Mesodermal cell (in vitro differentiated cells): ENCODE data around the gene CRTAP.
"Not testable (repeated sequence)": the region's sequence is repeated elsewhere in the genome, so short reads cannot be mapped to it uniquely, and the experiment has no call there.

Source experiments
- H3K27ac ChIP-seq: 2 replicates; pipeline ENCODE4 v1.7.0; 2013; ENCODE audit warnings: mild to moderate bottlenecking, low read depth, low read length, moderate library complexity; ENCODE audit not compliant: severe bottlenecking
- H3K36me3 ChIP-seq: 2 replicates; pipeline ENCODE4 v1.7.1; 2013; ENCODE audit warnings: mild to moderate bottlenecking, low read length, moderate library complexity; ENCODE audit not compliant: control insufficient read depth, insufficient read depth
- H3K4me1 ChIP-seq: one replicate; pipeline ENCODE4 v1.7.1; 2013; ENCODE audit warnings: mild to moderate bottlenecking, low read length; ENCODE audit not compliant: insufficient read depth, control insufficient read depth, poor library complexity, severe bottlenecking
- H3K4me3 ChIP-seq: 2 replicates; pipeline ENCODE4 v1.7.0; 2013; ENCODE audit warnings: low read length, control low read depth, mild to moderate bottlenecking; ENCODE audit not compliant: insufficient read depth, poor library complexity, severe bottlenecking; ENCODE audit errors: extremely low read depth
- H3K9me3 ChIP-seq: 2 replicates; pipeline ENCODE4 v1.7.1; 2013; ENCODE audit warnings: mild to moderate bottlenecking, low read length, moderate library complexity; ENCODE audit not compliant: control insufficient read depth
- WGBS, 2 experiments: methylation state at CpG; one replicate each; pipeline ENCODE4 v1.1.5; 2013; ENCODE audit warnings: missing lambda C conversion rate in 2 of 2; ENCODE audit not compliant: insufficient coverage in 2 of 2; 5-methylcytosine and 5-hydroxymethylcytosine counted together

CRTAP gene

GRCh38 chr3:33174095-33174494 lies 60.3 kb downstream of the CRTAP start:
- H3K27ac ChIP-seq = no peak overlapping the region
- no peaks in the 10 kb centered on the region for H3K36me3 ChIP-seq
- no peaks in the 10 kb centered on the region for H3K4me1 ChIP-seq
- no peak overlapping the region for H3K4me3 ChIP-seq
- WGBS, 2 experiments = 100% methylated on average over 1 of the region's 4 CpGs; no CpG with 5 or more reads in 1 of the 2 experiments
- H3K9me3 ChIP-seq = no peaks in the 10 kb centered on the region

- no peak overlapping the region for H3K4me3 ChIP-seq
- no peaks in the 10 kb centered on the region for H3K4me1 ChIP-seq
- H3K27ac ChIP-seq = no peak overlapping the region
- H3K9me3 ChIP-seq = no peaks in the 10 kb centered on the region
- WGBS, 2 experiments = 85 to 88% methylated on average over 16 of the region's 19 CpGs
- no peaks in the 10 kb centered on the region for H3K36me3 ChIP-seq
Measured at GRCh38 chr3:33174711-33175414, 61.0 kb downstream of the CRTAP start.

- no peaks in the 10 kb centered on the region for H3K9me3 ChIP-seq
Measured at GRCh38 chr3:33179132-33179531, 65.3 kb downstream of the CRTAP start.

GRCh38 chr3:33181229-33181628 lies 67.4 kb downstream of the CRTAP start:
- Histone ChIP-seq H3K36me3 (no peaks in the 10 kb centered on the region), H3K4me1 (no peaks in the 10 kb centered on the region), H3K4me3 (no peak overlapping the region), H3K27ac (no peak overlapping the region), H3K9me3 (no peaks in the 10 kb centered on the region)
- 73 to 90% methylated on average over 2 of the region's 5 CpGs for whole genome bisulfite sequencing, 2 experiments

More at GRCh38 chr3:33179132-33179531, 65.3 kb downstream of the CRTAP start:
- 83 to 100% methylated on average over 1 of the region's 1 CpG for WGBS, 2 experiments
- Histone ChIP-seq H3K36me3 (no peaks in the 10 kb centered on the region), H3K4me3 (no peak overlapping the region), H3K4me1 (no peaks in the 10 kb centered on the region), H3K27ac (no peak overlapping the region)

- not testable (repeated sequence) for H3K4me1 ChIP-seq, H3K4me3 ChIP-seq, H3K36me3 ChIP-seq, H3K9me3 ChIP-seq, H3K27ac ChIP-seq
- no CpG with 5 or more reads among the region's 1 CpG for WGBS, 2 experiments
Measured at GRCh38 chr3:33181641-33182040, 67.8 kb downstream of the CRTAP start.

- no peak overlapping the region for H3K27ac ChIP-seq
- H3K36me3 ChIP-seq = no peaks in the 10 kb centered on the region
- WGBS, 2 experiments = 67 to 95% methylated on average over 1 to 2 of the region's 2 CpGs
- no peaks in the 10 kb centered on the region for H3K4me1 ChIP-seq
- no peak overlapping the region for H3K4me3 ChIP-seq
- H3K9me3 ChIP-seq = no peaks in the 10 kb centered on the region
Measured at GRCh38 chr3:33184863-33185262, 71.0 kb downstream of the CRTAP start.

- Histone ChIP-seq H3K36me3 (no peaks in the 10 kb centered on the region), H3K27ac (no peak overlapping the region), H3K4me1 (no peaks in the 10 kb centered on the region), H3K4me3 (no peak overlapping the region), H3K9me3 (no peaks in the 10 kb centered on the region)
- 90 to 96% methylated on average over 3 to 11 of the region's 13 CpGs for WGBS, 2 experiments
Measured at GRCh38 chr3:33186524-33187367, 72.9 kb downstream of the CRTAP start.

GRCh38 chr3:33187368-33187634 lies 73.5 kb downstream of the CRTAP start:
- WGBS, 2 experiments = 94% methylated on average over 3 of the region's 3 CpGs
- H3K4me1 ChIP-seq = no peaks in the 10 kb centered on the region
- no peaks in the 10 kb centered on the region for H3K36me3 ChIP-seq
- no peaks in the 10 kb centered on the region for H3K9me3 ChIP-seq
- H3K27ac ChIP-seq = no peak overlapping the region
- no peak overlapping the region for H3K4me3 ChIP-seq

GRCh38 chr3:33194303-33194702 lies 80.5 kb downstream of the CRTAP start:
- Histone ChIP-seq H3K36me3 (no peaks in the 10 kb centered on the region), H3K9me3 (no peaks in the 10 kb centered on the region), H3K27ac (peak overlapping the region; percentile 24), H3K4me3 (no peak overlapping the region), H3K4me1 (no peaks in the 10 kb centered on the region)
- 80% methylated on average over 1 of the region's 1 CpG; no CpG with 5 or more reads in 1 of the 2 experiments for WGBS, 2 experiments

- H3K4me3 ChIP-seq = no peak overlapping the region
- no peaks in the 10 kb centered on the region for H3K9me3 ChIP-seq
- WGBS, 2 experiments = 86 to 100% methylated on average over 1 to 2 of the region's 3 CpGs
- no peaks in the 10 kb centered on the region for H3K36me3 ChIP-seq
- no peak overlapping the region for H3K27ac ChIP-seq
- no peaks in the 10 kb centered on the region for H3K4me1 ChIP-seq
Measured at GRCh38 chr3:33196538-33196937, 82.7 kb downstream of the CRTAP start.
